Measurements from ENCODE around the gene CCDC102A. TPM values are rescaled to one million over a fixed set of nuclear protein-coding genes. Genes with fewer than 3 reads are reported as not detected.

CCDC102A gene
- total and polyA plus RNA-seq, 9 of the 15 experiments (the other 6 are each of a cell fraction or from before 2014, with no cell fraction given), result 0.03 to 4.9 (median 1.4) TPM

GRCh38 chr16:57513371-57514102 lies 22.8 kb downstream of the CCDC102A start:
- ChIA-PET CTCF (ENCODE audit: low intra/inter-chr PET ratio) (no interaction called here), POLR2A (interaction anchor here (0.5 to 1.5 kb wide), 4 partner anchors 10 to 26 kb away, joined by 3 to 4 read pairs (median 4); no protein-coding TSS in a partner anchor)
- no peaks in the 10 kb centered on the region for H3K36me3 ChIP-seq (ENCODE audit: control insufficient read depth, insufficient read depth, low read length)
- H3K4me1 ChIP-seq (replicated peaks in 1 of 2; ENCODE audit: control insufficient read depth in 2 of 2, insufficient read depth in 2 of 2, low read length in 2 of 2), result peaks cover 0 to 18% of the 10 kb centered on the region in 2 experiments; a peak in 3 of 5 replicates
- H2AFZ ChIP-seq (ENCODE audit: low read depth, low read length), result no peak overlapping the region
- intact Hi-C loops (cut with micrococcal nuclease) (loop anchor here (10.0 kb wide), 1 partner anchor 429 kb away; no protein-coding TSS in a partner anchor), in situ Hi-C loops (cut with MboI) (no loop called here)
- ATAC-seq (no peak), FAIRE-seq (no peak), DNase-seq (ENCODE audit: extremely low read depth in 1 of 4, low spot score in 3 of 4) (no peak)
- H3K9me3 ChIP-seq (replicated peaks; ENCODE audit: control insufficient read depth, insufficient read depth, low read depth, low read length), result no peaks in the 10 kb centered on the region
- no peaks in the 10 kb centered on the region for H3K9me1 ChIP-seq (ENCODE audit: control insufficient read depth, insufficient read depth, low read length)
- H3K9ac ChIP-seq (ENCODE audit: insufficient read depth in 1 of 2, low read depth in 2 of 2, low read length in 2 of 2), result peak overlapping the region in 1 of 2 experiments; percentile 40; a peak in 1 of 4 replicates
- no peaks in the 10 kb centered on the region for H3K79me2 ChIP-seq (ENCODE audit: control insufficient read depth, insufficient read depth, low read length)
- H4K20me1 ChIP-seq (replicated peaks; ENCODE audit: control insufficient read depth, insufficient read depth, low read length), result 0 out of 2 replicates have a peak, but pooled peaks cover 3% of the 10 kb centered on the region
- no peaks in the 10 kb centered on the region for H3K27me3 ChIP-seq (ENCODE audit: control insufficient read depth in 2 of 2, insufficient read depth in 2 of 2, low read length in 2 of 2)
- H3K4me3 ChIP-seq, result no peak overlapping the region
- WGBS (ENCODE audit: insufficient coverage, low coverage, missing lambda C conversion rate), result 27% methylated on average over 14 of the region's 14 CpGs
- BruUV-seq (replicated peaks), result no TSS peak
- TF ChIP-seq DDX20 (tag; IDR thresholded peaks at IDR 0.05; ENCODE audit: low read depth) (no peak), SLC30A9 (CRISPR knock-in tag; IDR thresholded peaks at IDR 0.05) (no peak), NR4A1 (CRISPR knock-in tag; IDR thresholded peaks at IDR 0.05) (no peak), NR4A1 (tag; IDR thresholded peaks at IDR 0.05) (no peak), ZNF507 (tag; conservative IDR thresholded peaks at IDR 0.05) (no peak), PBX2 (CRISPR knock-in tag; IDR thresholded peaks at IDR 0.05; ENCODE audit: low read depth) (no peak), PBX2 (tag; conservative IDR thresholded peaks at IDR 0.05; ENCODE audit: low read depth) (0 out of 2 replicates have a peak, but pooled peaks have one; percentile 32)
- H3K4me2 ChIP-seq (ENCODE audit: insufficient read depth, low read length), result no peak overlapping the region
- no peak overlapping the region for H3K27ac ChIP-seq (ENCODE audit: extremely low read depth, low read depth, low read length)

All from K562 (cell line).